Muscle of arm (tissue), 12 donors: ENCODE data around the gene TEX52. TPM values are rescaled to one million over a fixed set of nuclear protein-coding genes. Genes with fewer than 3 reads are reported as not detected.
"Not testable (repeated sequence)": the region's sequence is repeated elsewhere in the genome, so short reads cannot be mapped to it uniquely, and the experiment has no call there.

ENCODE experiments used
- DNase-seq: peaks from one replicate; pipeline ENCODE4 v3.0.0-alpha.2; 2013
- polyA plus RNA-seq, 12 donors: library from polyadenylated mRNA; unstranded; fragments of 120-200 nt; gene quantifications; one replicate each; pipeline ENCODE4 v1.2.1, GENCODE V29; 2013; ENCODE audit not compliant: insufficient read length in 12 of 12

The TEX52 gene
- polyA plus RNA-seq, 12 donors: 0.22 to 1.6 (median 0.75) TPM; not detected in 2

- not testable (repeated sequence) for DNase-seq
Observed at GRCh38 chr12:2868986-2869632, 12.3 kb upstream of the TEX52 start.

DNA sequence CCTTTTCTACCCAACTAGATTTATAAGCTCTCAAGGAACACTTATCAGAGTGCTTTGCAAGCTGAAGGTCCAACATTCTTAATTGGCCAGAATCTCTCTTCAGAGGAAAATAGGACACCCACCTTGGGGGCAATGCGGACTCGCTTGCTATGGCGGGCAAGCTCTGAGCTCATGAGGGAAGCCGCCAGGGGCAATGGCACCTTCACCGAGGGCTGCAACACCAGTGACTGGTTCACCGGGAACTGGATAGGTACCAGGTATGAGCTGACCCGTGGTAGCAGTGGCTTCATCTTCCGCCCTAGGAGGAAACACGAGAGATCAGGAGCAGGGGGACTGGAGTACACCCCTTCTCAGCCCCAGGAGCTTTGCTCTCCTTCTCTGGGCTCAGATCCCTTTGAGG is 7.4 kb upstream of the TEX52 start:
- no peak for DNase-seq

DNA sequence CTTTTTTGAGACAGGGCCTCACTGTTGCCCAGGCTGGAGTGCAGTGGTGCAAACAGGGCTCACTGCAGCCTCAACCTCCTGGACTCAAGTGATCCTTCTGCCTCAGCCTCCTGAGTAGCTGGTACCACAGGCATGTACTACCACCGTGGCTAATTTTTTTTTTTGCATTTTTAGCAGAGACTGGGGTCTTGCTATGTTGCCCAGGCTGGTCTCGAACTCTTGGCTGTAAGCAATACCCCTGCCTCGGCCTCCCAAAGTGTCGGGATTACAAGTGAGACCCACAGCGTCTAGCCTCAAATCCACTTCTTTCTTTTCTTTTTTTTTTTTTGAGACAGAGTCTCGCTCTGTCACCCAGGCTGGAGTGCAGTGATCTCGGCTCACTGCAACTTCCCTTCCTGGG is 6.6 kb upstream of the TEX52 start:
- DNase-seq: not testable (repeated sequence)

GRCh38 chr12:2862876-2863275 is 6.0 kb upstream of the TEX52 start:
- DNase-seq: no peak

GRCh38 chr12:2860170-2860569 is 3.3 kb upstream of the TEX52 start:
- DNase-seq: no peak

DNA sequence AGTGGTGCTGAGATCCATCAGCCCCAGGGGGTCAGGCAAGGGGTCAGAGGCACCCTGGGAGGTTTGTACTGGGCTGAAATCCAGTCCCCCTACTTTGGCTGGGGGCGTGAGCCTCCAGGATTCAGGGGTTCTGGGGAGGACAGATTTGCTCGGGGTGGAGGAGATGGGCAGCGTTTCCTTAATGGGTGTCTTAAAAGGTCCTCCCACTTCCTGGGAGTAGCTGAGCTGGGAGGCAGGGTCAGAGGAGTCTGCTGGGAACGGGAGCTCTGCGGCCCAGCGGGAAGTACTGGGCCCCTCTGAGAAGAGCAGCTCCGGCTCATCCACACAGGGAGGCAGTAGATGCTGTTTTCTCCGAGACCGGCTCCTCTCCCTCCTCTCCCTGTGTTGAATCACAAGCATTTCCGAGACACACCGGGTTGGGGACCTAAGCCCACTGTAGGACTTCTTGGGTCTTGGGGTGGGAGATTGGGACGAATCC is 2.1 kb upstream of the TEX52 start:
- no peak for DNase-seq

DNA sequence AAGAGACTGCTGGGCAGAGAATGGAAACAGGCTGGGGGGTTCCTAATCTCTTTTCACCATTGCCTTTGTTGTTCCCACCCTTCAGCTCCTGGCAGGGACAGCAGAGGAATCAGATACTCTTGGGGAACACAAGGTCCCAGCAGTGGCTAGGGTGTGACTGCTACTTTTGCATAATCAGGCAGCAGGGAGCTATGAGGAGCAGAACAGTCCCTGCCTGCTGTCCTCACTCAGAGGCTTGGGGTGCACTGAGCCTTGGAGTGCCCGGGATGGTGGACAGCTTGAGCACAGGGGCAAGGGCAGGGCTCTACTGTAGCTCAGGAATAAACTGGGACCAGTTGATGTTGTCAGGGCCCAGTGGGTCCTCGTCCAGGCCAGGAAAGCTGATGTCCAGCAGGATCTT is 1.5 kb upstream of the TEX52 start:
- DNase-seq: no peak

DNA sequence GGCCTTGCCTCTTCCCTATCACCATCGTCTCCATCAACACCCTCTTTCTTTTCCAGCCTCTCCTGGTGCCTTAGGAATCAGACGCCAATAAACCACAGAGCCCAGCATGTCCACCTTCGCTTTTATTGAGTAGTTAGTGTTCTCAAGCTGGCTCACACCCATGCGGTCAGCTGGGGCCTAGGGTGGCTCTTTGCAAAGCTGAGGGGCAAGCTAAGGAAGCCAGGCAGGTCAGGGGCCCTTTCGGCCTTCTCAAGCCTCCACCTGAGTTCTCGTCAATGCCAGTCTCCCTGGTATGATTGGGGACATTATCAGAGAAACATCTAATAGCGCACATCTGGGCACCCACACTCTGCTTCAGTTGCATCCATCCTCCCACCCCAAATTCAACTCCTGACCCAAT is 737 bp upstream of the TEX52 start:
- DNase-seq: no peak

DNA sequence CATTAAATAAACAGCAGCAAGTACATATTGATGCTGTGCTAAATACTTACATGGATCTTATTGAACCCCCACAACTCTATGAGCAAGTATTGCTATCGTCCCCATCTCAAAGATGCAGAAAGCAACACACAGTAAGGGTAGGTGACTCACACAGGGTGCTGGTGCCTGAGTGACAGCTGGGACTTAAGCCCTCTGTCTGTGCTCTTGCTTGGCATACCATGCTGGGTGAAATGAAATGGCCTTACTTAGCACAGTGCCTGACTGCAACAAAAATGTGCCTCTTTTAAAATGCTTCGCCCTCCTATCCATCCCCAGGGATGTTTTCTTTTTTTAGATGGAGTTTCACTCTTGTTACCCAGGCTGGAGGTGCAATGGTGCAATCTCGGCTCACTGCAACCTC is 788 bp downstream of the TEX52 start:
- no peak for DNase-seq

- no peak for DNase-seq
Observed at GRCh38 chr12:2855546-2855945, 1.3 kb downstream of the TEX52 start.

GRCh38 chr12:2854669-2855453 is 2.0 kb downstream of the TEX52 start:
- DNase-seq: no peak

DNA sequence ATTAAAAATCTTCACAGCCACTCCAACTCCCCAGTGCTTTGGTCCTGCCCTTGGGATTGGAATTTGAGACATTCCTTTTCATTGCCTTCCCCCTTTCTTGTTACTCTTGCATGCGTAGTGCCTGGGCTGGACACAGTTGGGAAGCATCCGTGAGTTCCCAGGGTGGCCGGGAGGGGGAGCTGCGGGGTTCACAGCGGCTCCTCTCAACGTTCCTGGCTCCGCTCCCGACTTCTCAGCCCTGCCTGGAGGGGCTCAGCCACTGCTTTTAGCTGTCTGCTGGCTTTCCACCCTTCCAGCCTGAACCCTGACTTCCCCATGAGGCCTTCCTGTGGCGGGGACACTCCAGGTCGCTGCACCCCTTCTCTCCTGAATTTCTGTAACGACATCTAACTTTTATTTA is 3.2 kb downstream of the TEX52 start:
- DNase-seq: peak; percentile 83

DNA sequence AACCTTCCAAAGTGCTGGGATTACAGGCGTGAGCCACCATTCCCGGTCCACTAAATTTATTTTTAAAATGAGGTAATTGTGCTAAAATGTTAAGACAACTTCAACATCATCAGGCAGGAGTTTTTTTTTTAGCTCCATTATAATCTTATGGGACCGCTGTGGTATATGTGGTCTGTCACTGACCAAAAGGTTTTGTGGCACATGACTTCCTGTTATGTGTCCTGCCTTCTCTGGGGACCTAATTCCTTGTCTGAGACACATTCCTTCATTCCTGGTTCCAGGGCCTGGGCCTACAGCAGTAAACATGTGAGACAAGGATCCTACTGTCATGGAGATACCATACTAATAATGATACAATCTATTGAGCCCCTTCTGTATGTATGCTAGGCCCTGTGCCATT is 4.9 kb downstream of the TEX52 start:
- DNase-seq: no peak

DNA sequence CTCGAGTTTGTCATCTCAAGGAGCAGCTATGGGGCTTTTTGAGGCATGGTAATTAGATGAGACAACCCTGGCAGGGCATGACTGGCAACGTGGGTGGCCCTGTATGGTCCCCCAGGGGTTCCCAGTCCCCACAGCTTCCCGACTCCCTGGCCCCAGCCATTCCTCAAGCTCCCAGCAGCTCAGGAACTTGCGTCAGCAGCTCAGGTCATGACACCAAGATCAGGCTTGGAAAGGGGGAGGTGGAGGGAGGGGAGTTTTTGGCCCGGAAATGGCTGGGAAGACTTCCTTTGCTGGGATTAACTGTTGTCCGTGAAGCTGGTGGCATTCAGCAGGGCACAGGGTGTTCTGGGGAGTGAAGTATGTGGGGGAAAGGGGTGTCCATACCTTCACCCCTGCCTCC is 11.6 kb downstream of the TEX52 start:
- no peak for DNase-seq

GRCh38 chr12:2844786-2845185 is 12.1 kb downstream of the TEX52 start:
- DNase-seq: no peak

DNA sequence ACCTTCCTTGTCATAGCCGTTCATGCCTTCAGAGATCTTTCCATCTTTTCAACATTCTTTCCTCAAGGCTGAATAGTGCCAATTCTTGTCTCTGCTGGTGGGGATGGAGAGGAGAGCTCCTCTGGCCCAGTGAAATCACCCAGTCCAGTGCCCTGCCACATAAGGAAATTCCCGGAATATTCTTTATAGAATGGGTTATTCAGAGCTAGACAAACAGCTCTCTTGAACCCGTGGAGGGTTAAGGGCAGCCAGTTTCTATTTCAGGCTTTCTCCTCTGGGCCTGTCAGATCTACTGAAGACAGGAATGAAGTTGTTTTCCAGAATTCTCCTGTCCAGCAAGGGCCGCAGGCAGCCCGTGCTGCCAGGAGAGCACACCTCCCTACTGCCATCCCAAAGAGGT is 13.9 kb downstream of the TEX52 start:
- no peak for DNase-seq

DNA sequence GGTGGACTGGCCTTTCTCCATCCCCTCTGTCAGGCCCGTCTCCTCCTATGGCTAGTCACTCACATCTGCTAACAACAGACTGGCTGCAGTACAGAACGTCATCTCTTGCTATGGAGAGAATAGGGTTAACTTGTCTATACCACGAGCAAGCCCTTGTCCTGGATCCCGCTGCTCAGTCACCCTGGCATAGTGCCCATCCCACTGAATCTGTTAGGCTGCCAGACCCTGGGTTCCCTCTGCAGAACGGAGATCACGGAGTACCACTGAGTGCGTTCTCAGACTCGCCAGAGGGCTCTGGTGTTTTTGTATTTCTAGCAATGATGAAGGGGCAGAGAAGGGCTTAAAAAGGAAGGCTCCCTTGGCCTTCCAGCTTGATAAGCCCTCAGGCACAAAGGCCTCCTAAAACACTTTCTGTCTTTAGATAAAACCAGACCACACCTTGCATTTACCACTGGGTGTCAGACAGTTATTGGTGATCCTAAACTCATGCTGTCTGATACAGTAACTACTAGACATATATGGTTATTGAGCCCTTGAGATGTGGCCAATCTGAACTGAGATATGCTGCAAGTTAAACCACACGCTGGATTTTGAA is 15.7 kb downstream of the TEX52 start:
- no peak for DNase-seq

- no peak for DNase-seq
Observed at GRCh38 chr12:2836574-2836973, 20.3 kb downstream of the TEX52 start.

DNA sequence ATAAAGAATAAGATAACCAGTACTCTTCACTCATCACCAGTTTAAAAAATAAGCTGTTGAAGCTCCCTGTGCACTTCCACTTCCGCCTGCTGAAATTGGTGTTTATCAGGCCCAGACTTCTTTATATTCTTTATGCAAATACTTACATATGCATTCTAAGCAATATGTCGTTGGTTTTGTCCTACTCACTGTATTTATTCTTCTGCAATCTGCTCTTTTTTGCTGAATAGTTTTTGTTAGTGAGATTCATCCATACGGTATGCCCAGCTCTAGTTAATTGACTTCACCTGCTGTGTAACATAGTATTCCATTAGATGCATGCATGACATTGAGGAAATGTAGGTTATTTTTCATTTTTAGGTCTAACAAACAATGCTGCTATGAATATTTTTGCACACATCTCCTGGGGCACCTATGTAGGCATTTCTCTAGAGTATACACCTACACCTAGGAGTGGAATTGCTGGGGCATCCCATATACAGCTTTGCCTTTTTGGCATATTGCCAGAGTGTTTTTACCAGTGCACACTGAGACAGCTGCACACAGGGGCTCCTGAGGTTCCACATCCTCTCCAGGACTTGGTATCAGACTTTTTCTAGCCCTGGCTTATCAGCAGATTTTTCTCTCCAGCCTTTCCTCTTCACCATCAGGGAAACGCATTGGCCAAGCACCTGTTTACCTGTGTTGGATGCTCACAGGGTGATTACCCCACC is 21.0 kb downstream of the TEX52 start:
- no peak for DNase-seq

- DNase-seq: peak; percentile 74
Observed at GRCh38 chr12:2834581-2835491, 22.0 kb downstream of the TEX52 start, which contains the start of gene NRIP2. TSS of gene NRIP2 (minus strand) at chr12:2835035. CDS start at chr12:2834983, 52 bp downstream.

DNA sequence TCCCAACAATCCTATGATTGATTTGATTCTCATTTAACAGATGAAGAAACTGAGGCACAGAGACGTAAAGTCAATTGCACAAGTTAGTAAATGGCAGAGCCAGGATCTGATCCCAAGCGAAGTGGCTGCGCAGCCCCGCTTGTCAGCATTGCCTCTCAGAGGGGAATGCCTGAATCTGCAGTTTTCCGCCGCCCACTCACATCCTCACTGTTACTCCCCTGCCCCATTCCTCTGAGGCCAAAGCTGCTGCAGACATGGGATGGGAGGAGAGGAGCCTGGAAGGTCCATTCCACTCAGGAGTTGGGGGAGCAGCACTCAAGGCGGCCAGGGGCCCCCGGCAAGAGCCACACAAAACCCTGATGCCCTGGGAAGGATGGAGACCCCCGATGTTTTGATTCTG is 23.0 kb downstream of the TEX52 start:
- no peak for DNase-seq
